GM21529 (cell line): Measurements from ENCODE around the gene CEP104.

Experiments
- ATAC-seq: cut with Tn5 transposase; IDR thresholded peaks from one replicate; pipeline ENCODE4 v1.9.1; 2021; ENCODE audit not compliant: unreplicated experiment

CEP104 gene

GRCh38 chr1:3779912-3780416 lies 77.0 kb downstream of the CEP104 start:
- ATAC-seq, result no peak

GRCh38 chr1:3779265-3779911 lies 77.6 kb downstream of the CEP104 start:
- no peak for ATAC-seq

- no peak for ATAC-seq
These were observed 78.3 kb downstream of the CEP104 start for GRCh38 chr1:3778590-3779264.

GRCh38 chr1:3777647-3778589 lies 79.1 kb downstream of the CEP104 start:
- ATAC-seq, result no peak

DNA sequence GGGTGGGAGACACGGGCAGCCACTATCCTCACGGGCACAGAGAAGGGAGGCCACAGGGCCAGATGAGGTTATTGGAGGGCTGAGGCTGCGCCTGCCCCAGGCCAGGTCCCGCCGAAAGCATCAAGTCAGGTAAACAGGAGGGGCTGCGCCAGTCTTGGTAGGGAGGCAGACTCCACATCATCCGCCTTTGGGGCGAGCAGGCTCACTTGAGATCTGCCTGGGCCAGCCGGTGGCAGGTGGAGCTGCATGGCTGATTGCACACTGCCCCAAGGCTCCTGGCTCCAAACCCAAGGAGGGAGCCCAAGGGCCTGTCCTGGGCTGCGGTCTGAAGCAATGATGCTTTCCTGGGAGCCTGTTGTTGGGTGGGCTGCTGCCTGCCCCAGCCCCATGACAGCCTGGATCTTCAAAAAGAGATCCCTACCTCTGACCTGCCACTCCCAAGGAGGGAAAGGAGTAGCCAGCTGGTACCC lies 79.9 kb downstream of the CEP104 start:
- ATAC-seq, result no peak

DNA sequence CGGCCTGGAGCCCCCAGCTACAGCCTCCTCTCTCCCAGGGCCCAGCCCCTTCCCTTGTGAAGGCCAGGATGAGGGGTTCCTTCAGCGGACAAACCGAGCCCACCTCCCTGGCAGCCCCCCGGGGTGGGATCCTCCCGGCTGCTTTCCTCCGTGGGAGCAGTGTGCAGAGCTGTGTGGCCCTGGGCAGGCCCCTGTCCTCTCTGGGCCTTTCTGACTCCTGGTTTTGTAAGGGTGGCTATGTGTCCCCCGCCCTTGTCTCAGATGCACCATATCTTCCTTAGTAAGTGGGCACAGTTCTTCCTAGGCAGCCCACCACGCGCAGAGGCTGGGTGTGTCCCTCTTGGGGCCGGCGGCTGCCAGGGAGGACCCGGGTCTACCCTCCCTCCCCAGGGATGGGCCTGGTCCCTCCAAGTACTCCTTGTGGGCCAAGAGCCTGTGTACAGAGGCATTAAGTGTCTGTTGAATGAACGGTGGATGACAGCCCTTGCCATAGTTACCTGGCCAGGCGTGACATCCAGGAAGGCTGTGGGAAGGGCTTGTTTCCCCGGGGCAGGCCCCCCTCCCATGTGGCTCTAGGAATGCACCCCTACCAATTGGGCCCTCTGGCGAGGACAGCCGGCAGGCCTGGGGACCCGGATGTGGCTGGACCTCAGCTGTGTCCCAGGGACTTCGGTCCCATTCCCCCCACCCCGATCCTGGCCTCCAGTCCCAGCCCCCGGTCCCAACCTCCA lies 80.6 kb downstream of the CEP104 start:
- ATAC-seq, result no peak

GRCh38 chr1:3775490-3776230 lies 81.4 kb downstream of the CEP104 start:
- ATAC-seq, result peak; percentile 38

GRCh38 chr1:3774946-3775489 lies 82.0 kb downstream of the CEP104 start:
- no peak for ATAC-seq

DNA sequence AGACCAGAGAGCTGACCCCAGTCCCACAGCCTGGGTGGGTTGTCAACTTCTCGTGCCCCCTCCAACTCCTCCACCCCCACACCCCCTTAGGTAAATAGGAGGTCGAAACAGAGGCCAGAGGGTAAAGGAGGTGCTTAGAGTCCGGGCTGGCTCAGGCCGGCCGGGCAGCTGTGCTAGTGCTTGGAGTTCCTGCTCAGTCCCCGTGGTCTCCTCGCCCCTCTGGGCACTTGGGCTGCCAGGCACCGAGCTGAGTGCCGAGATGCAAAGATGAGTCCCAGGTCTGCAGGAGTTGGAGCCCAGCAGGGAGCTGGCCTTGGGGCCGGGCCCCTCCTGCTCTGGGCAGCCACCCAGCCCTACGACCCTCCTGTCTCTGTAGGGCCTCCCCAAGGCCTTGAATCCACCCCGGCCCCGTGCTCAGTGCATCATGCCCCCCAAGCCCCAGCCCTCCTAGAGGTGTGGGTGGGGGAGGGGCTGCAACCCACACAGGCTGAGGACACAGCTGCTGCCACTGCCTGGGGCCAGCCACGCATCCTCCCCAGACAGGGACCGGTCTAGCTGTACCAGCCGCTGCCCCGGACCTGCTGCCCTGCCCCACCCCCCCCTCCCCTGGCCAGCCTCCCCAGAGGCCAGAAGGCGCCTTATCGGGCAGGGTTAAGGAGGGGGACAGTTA lies 82.6 kb downstream of the CEP104 start:
- ATAC-seq, result no peak

DNA sequence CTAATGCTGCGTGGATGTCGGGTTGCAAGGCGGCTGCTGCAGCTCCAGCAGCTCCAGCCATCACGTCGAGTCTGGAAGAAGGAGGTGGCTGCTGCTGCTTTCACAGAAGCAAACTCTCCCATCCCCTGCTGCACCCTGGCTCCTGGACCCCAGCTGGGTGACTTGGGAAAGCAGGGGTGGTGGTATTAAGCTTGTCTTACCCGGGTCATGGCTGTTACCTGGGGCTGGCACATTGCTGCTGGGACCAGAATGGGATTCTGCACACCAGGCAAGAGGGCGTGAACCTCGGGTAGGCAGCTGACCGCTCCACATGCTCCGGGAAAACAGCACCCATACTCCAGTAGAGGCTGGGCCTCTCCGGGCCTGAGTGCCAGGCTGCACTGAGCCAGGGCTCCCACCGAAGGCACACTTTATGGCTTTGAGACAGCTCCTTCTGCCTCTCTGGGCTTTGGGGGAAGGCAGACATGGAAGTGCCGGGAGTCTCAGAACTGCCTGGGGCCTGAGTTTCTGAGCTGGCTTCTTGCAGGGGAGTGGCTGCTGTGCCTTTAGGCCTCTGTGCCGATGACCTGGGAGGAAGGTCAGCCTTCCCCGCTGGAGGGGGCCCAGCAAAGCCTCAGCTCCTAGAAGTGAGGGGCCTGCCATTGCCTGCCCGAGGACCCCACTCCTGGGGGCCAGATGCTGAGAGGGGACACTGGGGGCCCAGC lies 83.3 kb downstream of the CEP104 start:
- no peak for ATAC-seq

DNA sequence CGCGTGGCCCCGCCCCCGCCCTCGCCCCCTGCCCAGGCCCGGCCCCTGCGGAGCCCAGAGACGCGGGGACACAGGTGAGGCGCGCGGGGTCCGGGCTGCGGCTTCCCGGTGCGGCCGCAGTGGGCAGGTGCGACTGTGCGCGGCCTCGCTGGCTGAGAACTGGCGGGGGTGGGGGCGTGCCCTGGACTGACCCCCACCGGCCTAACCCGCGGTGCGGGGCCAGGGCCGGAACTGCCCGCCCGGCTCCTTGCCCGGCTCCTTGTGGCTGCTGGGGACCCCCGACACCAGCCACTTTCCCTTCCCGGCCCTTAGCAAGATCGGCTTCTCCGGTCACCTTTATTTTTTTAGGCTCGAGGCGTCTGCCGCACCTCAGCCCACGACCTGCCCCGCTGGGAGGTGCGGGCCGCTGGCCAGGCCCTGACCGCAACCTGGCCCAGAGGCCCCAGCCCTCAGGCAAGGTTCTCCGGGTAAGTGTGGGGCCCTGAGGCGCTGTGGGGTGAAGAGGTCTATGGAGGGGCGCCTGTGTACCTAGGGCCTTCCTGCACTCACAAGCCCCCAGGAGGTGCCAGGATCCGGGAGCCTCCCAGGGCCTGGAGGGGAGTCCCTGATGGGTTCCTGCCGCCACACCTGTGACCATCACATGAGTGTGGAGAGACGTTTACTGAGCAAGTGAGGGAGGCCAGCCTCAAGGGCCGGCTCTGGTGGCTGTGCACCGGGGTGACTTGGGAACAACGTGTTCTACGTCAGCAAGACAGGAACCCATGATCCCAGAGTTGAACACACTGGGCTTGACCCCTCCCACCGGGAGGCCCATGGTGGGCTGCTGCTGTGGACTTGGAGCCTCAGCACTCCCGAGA lies 84.1 kb downstream of the CEP104 start, which contains the start of gene SMIM1:
Gene SMIM1 (plus strand): TSS at position 35 of the 857 bp plus-strand sequence. CDS start 2,625 bp downstream, outside the sequence.
- peak; percentile 19 for ATAC-seq

DNA sequence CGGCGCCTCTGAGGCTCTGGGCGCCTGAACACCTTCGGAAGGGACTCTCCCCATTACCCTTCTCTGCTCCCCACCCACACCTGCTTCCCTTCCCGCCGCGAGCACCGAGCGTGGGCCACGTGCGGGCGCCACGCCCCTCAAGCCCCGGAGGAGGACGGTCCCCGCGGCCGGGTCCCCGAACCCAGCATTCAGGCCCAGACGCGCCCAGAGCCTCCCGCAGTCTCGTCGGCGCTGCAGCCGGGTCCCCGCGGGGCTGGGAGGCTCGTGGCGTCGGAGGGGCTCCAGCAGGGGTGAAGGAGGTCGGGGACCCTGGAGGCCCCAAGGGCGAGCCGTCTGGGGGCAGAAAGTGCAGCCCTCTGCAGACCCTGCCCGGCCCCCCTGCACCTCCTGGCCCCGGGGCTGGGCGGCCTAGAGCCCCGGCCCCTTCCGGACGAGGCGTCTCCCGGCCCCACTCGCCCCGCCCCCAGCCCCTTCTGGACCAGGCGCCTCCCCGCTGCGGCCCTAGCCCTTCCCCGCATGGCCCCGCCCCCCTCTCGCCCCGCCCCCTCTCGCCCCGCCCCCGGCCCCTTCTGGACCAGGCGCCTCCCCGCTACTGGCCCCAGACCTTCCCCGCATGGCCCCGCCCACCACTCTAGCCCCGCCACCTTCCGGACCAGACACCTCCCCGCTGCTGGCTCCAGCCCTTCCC lies 84.8 kb downstream of the CEP104 start:
- ATAC-seq, result peak; percentile 60

DNA sequence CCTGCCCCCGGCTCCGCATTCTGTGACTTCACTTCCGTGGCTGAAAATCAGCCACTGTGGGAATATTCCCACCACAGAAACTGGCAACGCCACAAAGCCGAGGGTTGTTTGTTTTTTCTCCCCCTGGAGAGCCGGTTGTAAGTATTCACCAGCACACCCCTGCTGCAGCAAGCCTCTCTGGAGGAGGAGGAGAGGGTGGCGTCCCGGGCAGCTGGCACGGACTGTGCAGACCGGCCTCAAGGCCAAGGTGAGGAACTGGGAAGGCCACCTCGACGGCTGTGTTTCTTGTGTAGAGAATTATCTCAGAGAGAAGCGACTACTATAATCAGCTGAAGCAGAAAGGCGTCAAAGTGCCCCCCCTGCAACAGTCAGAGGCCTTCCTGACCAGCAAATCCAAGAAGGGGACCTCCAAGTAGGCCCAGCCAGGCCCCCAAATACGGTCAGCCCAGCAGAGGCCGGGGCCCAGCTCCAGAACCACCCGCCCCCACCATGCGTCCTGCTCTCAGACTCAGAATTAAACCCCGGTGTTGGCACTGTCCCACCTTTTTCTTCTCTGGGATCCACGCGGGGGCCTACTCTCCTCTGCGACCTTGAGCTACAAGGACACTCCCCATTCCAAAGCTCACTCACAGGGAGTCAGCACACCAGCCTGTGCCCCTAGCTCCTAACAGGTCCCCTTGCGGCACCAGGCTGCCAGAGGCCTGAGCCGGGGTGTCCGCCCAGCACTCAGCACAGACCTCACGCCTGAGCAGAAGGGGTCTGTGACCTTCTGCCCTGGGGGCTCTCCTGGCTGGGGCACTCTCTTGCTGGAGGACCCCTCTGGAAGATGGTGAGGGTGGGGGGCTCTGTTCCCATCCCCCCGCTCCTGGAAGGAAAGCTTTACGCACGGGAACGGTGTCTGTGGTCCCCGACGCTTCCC lies 85.6 kb downstream of the CEP104 start:
- no peak for ATAC-seq

DNA sequence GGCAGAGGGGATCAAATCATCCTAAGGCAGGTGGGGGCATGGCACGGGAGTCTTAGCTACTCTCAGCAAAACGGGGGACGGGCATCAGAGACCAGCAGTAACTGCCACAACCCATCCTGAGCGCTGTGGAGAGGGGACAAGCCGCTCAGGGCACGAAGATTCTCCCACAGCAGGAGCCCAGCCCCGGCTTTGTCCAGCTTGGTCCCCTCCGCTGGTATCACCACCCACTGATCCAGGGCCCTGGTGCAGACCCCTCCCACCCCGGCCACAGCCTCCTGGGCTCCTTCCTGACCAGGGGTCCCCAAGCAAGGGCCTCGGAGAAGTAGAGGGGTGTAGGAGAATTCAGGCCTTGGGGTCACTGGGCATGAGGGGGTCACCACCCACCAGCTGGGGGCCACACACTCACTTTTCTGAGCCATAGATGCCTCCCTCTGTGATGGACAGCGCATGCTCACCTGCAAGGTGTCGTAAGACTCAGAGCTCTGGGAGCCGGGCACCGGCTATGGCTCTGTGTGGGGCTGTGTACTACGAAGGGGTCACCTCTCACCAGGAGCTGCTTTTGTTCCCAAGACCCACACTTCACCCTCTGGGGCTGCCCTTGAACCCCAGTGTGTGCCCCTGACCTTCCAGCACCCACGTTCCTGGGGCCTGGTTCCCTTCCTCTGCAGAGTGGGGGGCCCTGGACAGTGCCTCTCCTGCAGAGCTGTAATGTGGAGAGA lies 86.8 kb downstream of the CEP104 start:
- no peak for ATAC-seq

- ATAC-seq, result no peak
These were observed 88.1 kb downstream of the CEP104 start for GRCh38 chr1:3768811-3769390.
